Astrocyte (in vitro differentiated cells and primary cell): ENCODE measurements around the gene GCC1. TPM values are rescaled to one million over a fixed set of nuclear protein-coding genes. Genes with fewer than 3 reads are reported as not detected.
A peak's percentile ranks its signal among the peaks of the same experiment; 100 is the strongest.

ENCODE experiments used
- DNase-seq: peaks from one replicate; pipeline ENCODE4 v3.0.0-alpha.2; 2010; ENCODE audit warnings: low read depth
- FAIRE-seq: peaks from 2 replicates; lab custom pipeline; 2011; peaks lifted over from hg19 to GRCh38; lab: Jason Lieb, UNC
- H2AFZ ChIP-seq: 2 replicates; pipeline ENCODE4 v1.6.0; 2012; ENCODE audit warnings: low read depth, low read length, inconsistent platforms
- H3K27ac ChIP-seq: 2 replicates; pipeline ENCODE4 v1.5.1; 2011; ENCODE audit warnings: low read depth, low read length, inconsistent platforms
- H3K27me3 ChIP-seq: 2 replicates; pipeline ENCODE4 v1.6.0; 2011; ENCODE audit warnings: low read length, inconsistent platforms; ENCODE audit not compliant: insufficient read depth
- H3K36me3 ChIP-seq: 2 replicates; pipeline ENCODE4 v1.5.1; 2011; ENCODE audit warnings: low read length, inconsistent platforms; ENCODE audit not compliant: insufficient read depth
- H3K4me1 ChIP-seq: 2 replicates; pipeline ENCODE4 v1.5.1; 2011; ENCODE audit warnings: low read length, inconsistent platforms; ENCODE audit not compliant: insufficient read depth
- H3K4me2 ChIP-seq: 2 replicates; pipeline ENCODE4 v1.6.0; 2012; ENCODE audit warnings: low read length, inconsistent platforms
- H3K4me3 ChIP-seq: 2 replicates; pipeline ENCODE4 v1.5.1; 2011; ENCODE audit warnings: low read depth, mild to moderate bottlenecking, low read length, inconsistent platforms; ENCODE audit not compliant: insufficient read depth
- H3K79me2 ChIP-seq: 2 replicates; pipeline ENCODE4 v1.6.0; 2012; ENCODE audit warnings: mild to moderate bottlenecking, low read length, inconsistent platforms; ENCODE audit not compliant: insufficient read depth
- H3K9ac ChIP-seq: 2 replicates; pipeline ENCODE4 v1.6.0; 2012; ENCODE audit warnings: mild to moderate bottlenecking, low read length, inconsistent platforms
- H3K9me3 ChIP-seq: 2 replicates; pipeline ENCODE4 v1.5.1; 2012; ENCODE audit warnings: low read depth, mild to moderate bottlenecking, low read length, inconsistent platforms; ENCODE audit not compliant: insufficient read depth
- H4K20me1 ChIP-seq: 2 replicates; pipeline ENCODE4 v1.6.0; 2012; ENCODE audit warnings: low read length, inconsistent platforms; ENCODE audit not compliant: insufficient read depth
- H3K27ac Mint-ChIP-seq: one replicate; pipeline ENCODE4 v1.8.0; 2021; ENCODE audit warnings: mild to moderate bottlenecking, mixed read lengths; ENCODE audit not compliant: unreplicated experiment
- H3K27me3 Mint-ChIP-seq: one replicate; pipeline ENCODE4 v1.8.0; 2021; ENCODE audit warnings: low read depth, mixed read lengths; ENCODE audit not compliant: unreplicated experiment
- H3K36me3 Mint-ChIP-seq: one replicate; pipeline ENCODE4 v1.8.0; 2021; ENCODE audit warnings: low read depth, mixed read lengths; ENCODE audit not compliant: unreplicated experiment
- H3K4me1 Mint-ChIP-seq: one replicate; pipeline ENCODE4 v1.8.0; 2021; ENCODE audit warnings: low read depth, mixed read lengths; ENCODE audit not compliant: unreplicated experiment
- H3K4me3 Mint-ChIP-seq: one replicate; pipeline ENCODE4 v1.8.0; 2021; ENCODE audit warnings: mild to moderate bottlenecking, moderate library complexity, mixed read lengths; ENCODE audit not compliant: unreplicated experiment
- H3K9me3 Mint-ChIP-seq: one replicate; pipeline ENCODE4 v1.8.0; 2021; ENCODE audit warnings: mild to moderate bottlenecking, mixed read lengths; ENCODE audit not compliant: unreplicated experiment
- CTCF ChIP-seq: IDR thresholded peaks from 2 replicates; pipeline ENCODE4 v1.5.1; 2011; ENCODE audit warnings: low read depth, mild to moderate bottlenecking, inconsistent platforms, low read length, moderate library complexity; ENCODE audit not compliant: insufficient read depth
- EZH2 ChIP-seq: IDR thresholded peaks from 2 replicates; pipeline ENCODE4 v1.6.1; 2012; ENCODE audit warnings: mild to moderate bottlenecking, low read length, inconsistent platforms; ENCODE audit not compliant: insufficient read depth
- total RNA-seq: library from RNA; stranded (reverse); gene quantifications from 2 replicates; pipeline ENCODE4 v1.2.1, GENCODE V29; 2021

Gene GCC1
- total RNA-seq, 1 donor from 2014 or later: 28.8 TPM

DNA sequence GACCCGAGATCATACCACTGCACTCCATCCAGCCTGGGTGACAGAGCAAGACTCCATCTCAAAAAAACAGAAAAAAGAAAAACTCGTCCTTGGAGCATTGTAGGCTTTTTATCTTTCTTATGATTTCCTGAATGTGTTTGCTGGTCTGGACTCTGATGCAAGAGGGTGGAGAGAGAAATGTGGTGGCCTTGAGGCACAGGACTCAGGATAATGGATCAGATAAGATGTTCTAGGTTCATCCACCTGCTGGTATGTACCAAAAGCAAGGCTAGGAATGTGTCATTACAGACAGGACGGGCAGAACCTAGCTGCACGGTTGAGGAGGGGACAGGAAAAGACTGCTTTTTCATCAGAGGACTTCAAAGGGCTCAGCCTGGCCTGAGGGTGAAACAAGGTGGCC is 33.5 kb downstream of the GCC1 start:
- no peak for DNase-seq
- Histone ChIP-seq H3K79me2 (no peaks in the 10 kb centered on the region), H4K20me1 (no peaks in the 10 kb centered on the region), H3K9me3 (no peaks in the 10 kb centered on the region), H3K27me3 (no peaks in the 10 kb centered on the region), H2AFZ (no peak overlapping the region), H3K4me2 (no peak overlapping the region), H3K36me3 (no peaks in the 10 kb centered on the region), H3K4me1 (no peaks in the 10 kb centered on the region), H3K27ac (no peak overlapping the region), H3K9ac (no peak overlapping the region), H3K4me3 (no peak overlapping the region)
- TF ChIP-seq EZH2 (no peak), CTCF (no peak)
- Mint-ChIP-seq H3K9me3 (peaks cover 6% of the 10 kb centered on the region), H3K36me3 (no peaks in the 10 kb centered on the region), H3K4me3 (no peak overlapping the region), H3K27ac (no peak overlapping the region), H3K27me3 (peaks cover 2% of the 10 kb centered on the region), H3K4me1 (no peaks in the 10 kb centered on the region)
- no peak for FAIRE-seq

DNA sequence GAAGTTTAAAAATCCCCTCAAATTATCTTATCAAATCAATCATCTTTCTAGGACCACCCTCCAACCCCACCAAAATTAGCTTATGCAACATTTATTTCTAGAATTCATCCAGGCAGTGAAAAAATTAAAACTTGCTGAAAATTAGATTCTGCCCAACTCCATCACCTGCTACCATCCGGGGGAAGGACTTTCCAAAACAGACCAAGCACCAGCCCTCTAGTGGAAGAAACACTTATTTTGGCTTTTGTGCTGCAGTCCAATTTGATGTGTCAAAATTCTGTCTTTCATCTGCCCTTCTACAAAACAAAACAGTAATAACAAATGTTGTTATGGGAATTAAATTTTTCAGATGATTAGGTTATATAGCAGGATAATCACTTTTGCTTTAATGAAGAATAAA is 35.1 kb downstream of the GCC1 start:
- H3K27me3 Mint-ChIP-seq: peaks cover 2% of the 10 kb centered on the region
- peaks cover 18% of the 10 kb centered on the region for H3K9me3 Mint-ChIP-seq
- no peaks in the 10 kb centered on the region for H3K27me3 ChIP-seq
- FAIRE-seq: no peak
- H3K4me2 ChIP-seq: no peak overlapping the region
- no peaks in the 10 kb centered on the region for H3K79me2 ChIP-seq
- no peak overlapping the region for H3K4me3 ChIP-seq
- H3K4me1 Mint-ChIP-seq: no peaks in the 10 kb centered on the region
- H2AFZ ChIP-seq: no peak overlapping the region
- no peak overlapping the region for H3K9ac ChIP-seq
- H3K4me1 ChIP-seq: no peaks in the 10 kb centered on the region
- no peaks in the 10 kb centered on the region for H3K36me3 Mint-ChIP-seq
- no peak overlapping the region for H3K4me3 Mint-ChIP-seq
- no peaks in the 10 kb centered on the region for H3K9me3 ChIP-seq
- H4K20me1 ChIP-seq: no peaks in the 10 kb centered on the region
- H3K27ac Mint-ChIP-seq: no peak overlapping the region
- H3K27ac ChIP-seq: no peak overlapping the region
- H3K36me3 ChIP-seq: no peaks in the 10 kb centered on the region
- TF ChIP-seq EZH2 (no peak), CTCF (peak; percentile 15)
- no peak for DNase-seq

GRCh38 chr7:127546313-127546712 is 39.1 kb downstream of the GCC1 start:
- no peak overlapping the region for H2AFZ ChIP-seq
- no peaks in the 10 kb centered on the region for H3K4me1 Mint-ChIP-seq
- H3K4me1 ChIP-seq: no peaks in the 10 kb centered on the region
- TF ChIP-seq EZH2: no peak
- no peak for TF ChIP-seq CTCF
- no peak overlapping the region for H3K27ac Mint-ChIP-seq
- H3K27me3 Mint-ChIP-seq: peaks cover 2% of the 10 kb centered on the region
- no peak overlapping the region for H3K4me3 ChIP-seq
- no peaks in the 10 kb centered on the region for H3K27me3 ChIP-seq
- no peaks in the 10 kb centered on the region for H4K20me1 ChIP-seq
- no peak overlapping the region for H3K4me3 Mint-ChIP-seq
- peaks cover 20% of the 10 kb centered on the region for H3K9me3 Mint-ChIP-seq
- no peaks in the 10 kb centered on the region for H3K9me3 ChIP-seq
- H3K36me3 Mint-ChIP-seq: peaks cover 2% of the 10 kb centered on the region
- no peak overlapping the region for H3K4me2 ChIP-seq
- DNase-seq (no peak), FAIRE-seq (no peak)
- no peaks in the 10 kb centered on the region for H3K36me3 ChIP-seq
- H3K79me2 ChIP-seq: no peaks in the 10 kb centered on the region
- H3K9ac ChIP-seq: no peak overlapping the region
- H3K27ac ChIP-seq: no peak overlapping the region
